NCI-H146 treated with DMSO at 0.1 percent for 48 hours (cell line): Measurements from ENCODE around the gene IQSEC1.
A peak's percentile ranks its signal among the peaks of the same experiment; 100 is the strongest.

Experiments
- DNase-seq: peaks from one replicate; lab custom pipeline; 2025; ENCODE audit not compliant: unreplicated experiment; lab: John Stamatoyannopoulos, UW

IQSEC1 gene

DNA sequence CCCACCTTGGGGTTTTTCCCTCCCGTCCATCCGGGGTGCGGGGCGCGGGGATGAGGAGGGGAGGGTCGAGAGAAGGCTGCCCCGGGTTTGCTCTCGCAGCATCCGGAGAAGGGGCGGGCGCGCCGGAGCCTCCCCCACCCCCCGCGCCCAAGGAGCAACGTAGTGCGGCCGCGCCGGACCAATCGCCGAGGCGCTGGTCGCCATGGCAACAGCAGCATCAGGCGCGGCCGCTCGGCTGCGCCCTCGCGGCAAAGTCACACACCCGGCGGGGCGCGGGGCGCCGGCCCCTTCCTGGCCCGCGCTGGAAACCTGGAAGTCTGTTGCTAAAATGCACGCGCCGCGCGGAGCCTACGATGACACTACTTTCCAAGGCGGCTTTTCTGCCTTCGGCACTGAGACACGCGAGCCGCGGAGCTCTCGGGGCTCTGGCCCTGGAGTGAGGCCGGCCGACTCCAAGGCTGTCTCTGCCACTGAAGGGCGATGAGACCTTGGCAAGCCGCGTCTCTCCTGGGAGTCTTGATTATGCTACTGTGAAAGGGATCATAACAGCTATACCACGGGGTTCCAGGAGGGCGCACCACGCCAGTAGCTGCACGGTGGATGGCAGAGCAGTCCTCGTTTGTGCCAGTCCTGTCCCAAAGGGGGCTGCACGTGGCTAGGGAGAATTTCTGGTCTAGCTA is at the start of gene IQSEC1:
TSS of gene IQSEC1 (minus strand) at position 104 of the 680 bp plus-strand sequence. CDS start 415 bp downstream, outside the sequence.
- DNase-seq, result peak; percentile 62

DNA sequence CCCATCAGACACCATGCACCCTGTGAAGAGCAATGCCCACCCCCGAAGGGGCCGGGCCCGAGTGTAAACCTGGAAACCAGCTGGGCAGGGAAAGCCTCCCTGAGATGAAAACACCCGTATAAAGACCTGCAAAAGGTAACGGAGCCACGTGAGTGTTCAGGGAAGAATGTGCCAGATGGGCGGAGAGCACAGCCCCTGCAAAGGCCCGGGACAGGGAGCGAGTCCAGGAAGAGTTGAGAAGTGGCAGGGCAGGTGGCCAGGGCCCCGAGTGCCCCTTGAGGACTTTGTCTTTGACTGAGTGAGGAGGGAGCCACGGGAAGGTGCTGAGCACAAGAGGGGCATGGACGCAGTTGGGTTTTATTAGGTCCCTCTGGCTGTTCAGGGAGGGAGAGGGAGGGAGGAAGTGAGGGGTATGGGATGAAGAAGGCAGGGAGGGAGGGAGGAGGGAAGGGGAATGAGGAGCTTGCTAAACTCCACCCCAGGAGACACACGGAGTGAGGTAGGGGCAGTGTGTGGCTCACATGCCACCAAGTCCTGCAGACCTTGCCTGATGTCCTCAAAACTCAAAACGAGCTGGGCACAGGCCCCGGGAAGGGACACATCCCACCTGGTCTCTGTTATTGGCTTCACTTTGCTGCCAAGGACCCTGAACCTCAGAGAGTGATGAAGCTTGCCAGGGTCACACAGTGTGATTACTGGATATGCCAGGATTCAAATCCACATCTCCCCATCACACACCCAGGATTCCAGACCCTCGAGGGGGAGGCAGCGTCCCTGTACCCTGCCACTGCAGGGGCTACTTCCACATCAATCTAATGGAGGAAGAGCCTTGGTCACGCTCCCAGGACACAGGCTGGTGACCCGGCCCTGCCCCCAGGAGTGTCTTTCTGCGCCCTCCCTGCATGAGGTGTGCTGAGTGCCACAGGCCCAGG is 49.1 kb upstream of the IQSEC1 start:
- DNase-seq, result no peak

DNA sequence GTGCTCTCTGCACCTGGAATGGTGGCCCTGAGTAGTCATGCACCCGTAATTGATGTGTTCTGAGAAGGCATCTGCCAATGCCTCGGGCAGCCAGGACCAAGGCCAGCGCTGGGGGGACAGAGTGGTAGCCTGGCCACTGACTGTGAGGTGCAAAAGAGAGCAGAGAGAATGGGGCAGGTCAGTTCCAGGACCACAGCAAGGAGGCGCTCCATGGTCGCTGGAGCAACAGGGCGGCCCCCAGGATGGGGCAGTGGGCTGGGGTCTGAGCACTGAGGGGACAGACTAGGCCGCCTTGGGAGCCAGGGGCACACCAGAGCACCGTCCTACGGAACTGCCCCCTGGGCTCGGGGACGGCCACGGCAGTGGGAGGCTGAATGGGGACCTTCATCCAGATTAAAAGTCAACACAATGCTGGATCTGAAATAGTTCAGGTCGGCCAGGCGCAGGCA is 48.3 kb upstream of the IQSEC1 start:
- DNase-seq, result no peak

- DNase-seq, result no peak
Observed at GRCh38 chr3:13120928-13121552, 47.8 kb upstream of the IQSEC1 start.

DNA sequence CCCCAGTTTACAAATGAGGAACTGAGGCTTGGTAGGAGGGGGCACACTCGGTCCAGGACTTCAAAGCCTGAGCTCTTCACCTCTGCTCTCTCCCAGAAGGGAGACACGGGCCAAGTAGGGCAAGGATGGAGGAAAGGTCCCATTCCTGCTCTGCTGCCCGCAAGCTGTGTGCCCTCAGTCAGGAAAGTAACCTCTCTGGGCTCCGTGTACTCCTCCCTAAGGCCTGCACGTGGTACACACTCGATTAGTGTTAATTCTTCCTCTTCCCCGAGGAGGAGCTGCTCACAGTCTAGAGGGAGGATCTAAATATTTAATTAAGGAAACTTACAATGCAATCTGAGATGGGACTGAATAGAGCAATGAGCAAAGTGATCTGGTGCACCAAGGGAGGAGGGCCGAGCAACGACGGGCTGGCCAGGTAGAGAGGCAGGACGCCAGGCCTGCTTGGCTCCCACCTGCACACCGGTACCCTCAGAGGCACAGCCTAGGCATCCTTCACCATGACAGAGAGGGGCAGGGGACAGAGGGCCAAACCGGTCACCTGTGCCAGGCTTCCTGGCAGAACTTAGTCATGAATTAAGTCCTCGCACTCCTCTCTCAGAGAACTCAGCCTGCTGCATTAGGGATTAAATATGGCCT is 47.2 kb upstream of the IQSEC1 start:
- DNase-seq, result no peak

DNA sequence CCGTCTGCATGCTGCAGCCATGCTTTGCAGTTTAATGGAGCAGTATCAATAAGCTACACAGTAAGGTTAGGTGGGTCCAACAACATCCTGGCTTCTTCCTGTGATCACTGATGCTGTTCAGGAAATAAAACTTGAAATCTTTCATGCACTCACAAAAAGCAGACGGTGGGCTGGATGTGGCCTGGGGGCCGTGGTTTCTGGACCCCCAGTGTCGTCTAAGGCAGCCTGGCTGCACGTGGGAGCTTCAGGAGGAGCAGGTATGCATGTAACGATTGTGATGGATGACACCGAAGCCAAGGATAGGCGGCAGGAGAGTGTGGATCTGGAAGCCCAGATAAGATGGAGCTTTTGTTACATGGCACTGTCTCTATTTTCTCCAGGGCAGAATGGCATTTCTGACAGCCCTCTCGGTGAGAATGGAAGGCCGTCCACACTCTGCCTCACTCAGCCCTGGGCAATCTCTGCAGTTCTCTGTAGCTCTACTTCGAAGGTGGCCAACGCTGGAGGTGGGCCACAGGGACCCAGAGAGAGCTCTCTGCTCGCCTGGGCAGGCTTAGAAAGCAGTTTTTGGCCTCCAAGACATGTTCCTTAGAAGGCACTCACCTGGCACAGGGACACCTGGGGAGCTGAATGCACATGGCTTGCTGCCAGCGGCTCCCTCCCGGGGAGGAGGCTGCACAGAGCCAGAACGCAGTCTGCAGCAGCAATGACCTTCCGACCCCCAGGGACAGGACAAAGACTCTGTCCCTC is 46.4 kb upstream of the IQSEC1 start:
- peak; percentile 30 for DNase-seq

DNA sequence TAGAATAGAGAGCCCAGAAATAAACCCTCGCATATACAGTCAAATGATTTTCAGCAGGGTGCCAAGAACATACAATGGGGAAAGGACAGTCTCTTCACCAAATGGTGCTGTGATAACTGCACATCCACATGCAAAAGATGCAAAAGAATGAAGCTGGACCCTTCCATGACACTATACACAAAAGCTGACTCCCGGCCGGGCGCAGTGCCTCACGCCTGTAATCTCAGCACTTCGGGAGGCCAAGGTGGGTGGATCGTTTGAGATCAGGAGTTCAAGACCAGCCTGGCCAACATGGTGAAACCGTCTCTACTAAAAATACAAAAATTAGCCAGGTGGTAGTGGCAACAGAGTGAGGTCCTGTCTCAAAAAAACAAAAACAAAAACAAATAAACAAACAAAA is 43.2 kb upstream of the IQSEC1 start:
- DNase-seq, result no peak

GRCh38 chr3:13115991-13116390 is 42.8 kb upstream of the IQSEC1 start:
- no peak for DNase-seq

DNA sequence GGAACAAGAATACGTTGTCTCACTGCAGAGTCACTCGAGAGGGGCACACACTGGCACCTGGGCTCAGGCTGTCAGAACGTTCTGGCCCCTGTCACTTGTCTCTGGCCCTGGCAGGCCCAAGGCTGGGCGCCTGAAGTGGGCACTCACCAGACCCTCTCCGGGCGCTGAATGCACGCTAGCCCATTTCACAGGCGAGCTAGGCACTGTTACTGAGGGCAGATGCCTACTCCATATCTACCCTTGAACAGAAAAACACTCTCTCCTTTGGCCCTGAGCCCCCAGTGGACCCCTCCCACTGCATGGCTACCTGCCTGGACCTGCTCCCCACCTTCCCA is 42.3 kb upstream of the IQSEC1 start:
- no peak for DNase-seq

DNA sequence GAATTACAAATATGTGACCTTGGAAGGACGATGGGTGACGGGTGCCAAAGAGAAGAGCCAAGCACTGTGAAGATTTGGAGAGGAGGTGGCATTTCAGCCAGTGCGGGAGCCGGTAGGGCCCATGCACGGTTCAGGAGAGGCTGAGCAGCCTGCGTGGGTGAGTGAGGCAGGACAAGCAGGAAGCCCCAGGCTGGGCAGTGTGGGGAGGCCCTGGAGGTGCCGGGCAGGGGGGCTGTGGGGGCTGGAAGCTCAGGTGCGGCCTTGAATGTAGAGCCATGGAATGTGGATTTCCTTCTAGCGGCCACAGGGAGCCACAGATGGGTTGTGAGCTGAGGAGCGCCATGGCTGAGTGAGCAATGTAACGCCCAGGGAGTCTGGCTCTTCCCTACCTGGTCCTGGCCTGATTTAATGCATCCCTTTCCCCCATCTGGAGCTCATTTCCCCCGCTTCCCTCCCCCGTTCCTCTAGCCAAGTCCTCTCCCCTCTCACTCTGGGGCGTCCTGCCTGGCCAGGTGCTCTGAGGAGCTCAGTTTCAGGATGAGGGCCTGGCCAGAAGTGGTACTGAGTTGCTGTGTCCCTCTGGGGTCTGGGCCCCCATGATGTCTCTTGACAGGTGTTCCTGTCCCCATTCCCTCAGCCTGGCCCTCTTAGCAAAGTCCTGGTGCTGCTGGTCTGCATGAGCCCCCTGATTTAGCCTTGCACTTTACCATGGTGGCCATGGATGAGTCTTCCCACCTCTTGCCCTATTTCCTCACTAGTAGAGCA is 41.8 kb upstream of the IQSEC1 start:
- no peak for DNase-seq

- DNase-seq, result no peak
Observed at GRCh38 chr3:13113346-13114330, 40.4 kb upstream of the IQSEC1 start.

- DNase-seq, result no peak
Observed at GRCh38 chr3:13112521-13113345, 39.5 kb upstream of the IQSEC1 start.

DNA sequence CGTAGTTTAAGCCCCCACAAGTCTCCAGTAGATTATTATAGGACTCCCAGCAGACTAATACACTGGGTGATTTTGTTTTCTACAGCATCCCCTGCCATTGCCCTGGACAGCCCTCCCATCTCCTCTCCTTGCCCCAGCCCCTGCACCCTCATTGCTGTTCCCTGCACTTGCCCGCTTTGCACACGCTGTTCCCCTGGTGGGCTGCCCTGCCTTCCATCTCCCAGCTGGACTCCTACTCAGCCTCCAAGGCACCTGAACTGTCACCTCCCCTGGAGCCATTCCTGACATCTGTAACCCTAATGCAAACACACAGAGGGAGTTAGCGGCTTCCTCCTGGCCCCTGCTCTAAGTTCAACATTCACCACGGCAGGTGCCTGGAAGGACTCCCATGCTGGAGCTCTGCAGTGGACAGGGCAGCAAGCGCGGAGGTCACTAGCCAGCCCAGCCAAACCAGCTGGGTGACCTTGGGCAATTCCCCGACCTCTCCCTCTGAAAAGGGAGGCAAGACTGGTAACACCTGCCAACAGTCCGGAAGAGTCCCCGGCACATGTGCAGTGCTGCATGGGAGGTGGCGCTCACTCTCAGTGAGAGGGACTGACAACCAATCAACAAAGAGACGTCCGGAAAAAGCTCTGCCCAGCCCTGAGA is 38.8 kb upstream of the IQSEC1 start:
- peak; percentile 41 for DNase-seq

DNA sequence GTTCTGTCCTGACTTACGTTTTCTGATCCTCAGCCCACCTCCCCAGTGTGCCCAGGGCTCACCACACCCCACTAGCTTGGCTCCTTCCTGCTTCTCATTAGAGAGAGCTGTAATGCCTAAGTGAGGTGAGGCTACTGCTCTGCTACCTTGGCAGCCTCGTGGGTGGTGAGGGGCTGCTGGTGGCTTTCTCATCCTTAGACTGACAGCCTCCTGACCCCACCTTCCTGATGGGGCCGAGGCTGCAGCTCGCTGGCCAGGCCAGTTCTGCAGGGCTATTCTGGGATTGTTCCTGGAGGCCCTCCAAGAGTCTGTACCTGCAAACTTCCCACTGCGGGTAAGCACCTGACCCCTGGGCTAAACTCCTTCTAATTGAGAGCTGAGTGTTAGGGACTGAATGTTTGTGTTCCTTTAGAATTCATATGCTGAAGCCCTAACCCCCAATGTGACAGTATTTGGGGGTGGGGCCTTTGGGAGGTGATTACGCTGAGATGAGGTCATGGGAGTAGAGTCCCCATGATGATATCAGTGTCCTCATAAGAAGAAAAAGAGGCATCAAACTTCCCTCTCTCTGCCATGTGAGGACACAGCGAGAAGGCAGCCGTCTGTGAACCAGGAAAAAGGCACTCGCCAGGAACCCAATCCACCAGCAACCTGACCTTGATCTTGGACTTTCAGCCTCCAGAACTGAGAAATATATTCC is 38.1 kb upstream of the IQSEC1 start:
- DNase-seq, result no peak

GRCh38 chr3:13110678-13111116 is 37.5 kb upstream of the IQSEC1 start:
- DNase-seq, result no peak

- no peak for DNase-seq
Observed at GRCh38 chr3:13109516-13109915, 36.3 kb upstream of the IQSEC1 start.

DNA sequence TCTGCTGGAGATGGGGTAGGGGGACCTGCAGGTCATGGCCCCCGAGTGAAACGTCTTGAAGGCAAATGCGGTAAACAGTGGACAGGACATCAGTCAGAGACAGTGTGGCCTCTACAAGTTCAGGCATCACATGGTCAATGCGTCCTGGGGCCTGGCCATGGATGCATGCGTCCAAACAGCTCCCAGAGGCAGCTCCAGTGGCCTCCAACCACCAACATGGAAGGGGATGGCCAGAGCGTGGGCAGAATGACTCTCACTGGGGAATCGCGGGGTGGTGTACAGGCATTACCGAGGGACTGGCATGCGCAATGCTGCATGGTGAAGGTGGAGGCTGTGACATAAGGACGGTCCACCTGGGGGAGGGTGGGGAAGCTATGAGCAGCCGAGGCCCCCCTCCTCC is 35.6 kb upstream of the IQSEC1 start:
- DNase-seq, result no peak
